GM19328 (cell line): ENCODE results near the gene LDAH.

ENCODE experiments used
- ATAC-seq: cut with Tn5 transposase; IDR thresholded peaks from one replicate; pipeline ENCODE4 v1.9.1; 2021; ENCODE audit warnings: mild to moderate bottlenecking, moderate library complexity; ENCODE audit not compliant: unreplicated experiment

LDAH gene

GRCh38 chr2:20781656-20782265, 41.1 kb downstream of the LDAH start:
- peak; percentile 62 for ATAC-seq

GRCh38 chr2:20771299-20771698, 51.6 kb downstream of the LDAH start:
- ATAC-seq = no peak

GRCh38 chr2:20766798-20767644, 55.9 kb downstream of the LDAH start:
- no peak for ATAC-seq

- ATAC-seq = no peak
These were observed 56.7 kb downstream of the LDAH start for GRCh38 chr2:20766213-20766612.

- no peak for ATAC-seq
These were observed 59.8 kb downstream of the LDAH start for GRCh38 chr2:20762945-20763683.

- no peak for ATAC-seq
These were observed 63.4 kb downstream of the LDAH start for GRCh38 chr2:20759487-20759886.

GRCh38 chr2:20758997-20759396, 63.9 kb downstream of the LDAH start:
- no peak for ATAC-seq

- ATAC-seq = no peak
These were observed 65.4 kb downstream of the LDAH start for GRCh38 chr2:20757405-20758090.

- ATAC-seq = no peak
These were observed 67.6 kb downstream of the LDAH start for GRCh38 chr2:20755132-20755800.

- ATAC-seq = no peak
These were observed 70.6 kb downstream of the LDAH start for GRCh38 chr2:20752293-20752692.

- ATAC-seq = no peak
These were observed 75.6 kb downstream of the LDAH start for GRCh38 chr2:20747317-20747716.

GRCh38 chr2:20745924-20746555, 76.9 kb downstream of the LDAH start:
- ATAC-seq = no peak

- ATAC-seq = peak; percentile 78
These were observed 78.2 kb downstream of the LDAH start for GRCh38 chr2:20744366-20745335.

GRCh38 chr2:20738772-20739171, 84.1 kb downstream of the LDAH start:
- ATAC-seq = no peak

- ATAC-seq = peak; percentile 94
These were observed 85.4 kb downstream of the LDAH start for GRCh38 chr2:20737505-20737904.

- no peak for ATAC-seq
These were observed 94.7 kb downstream of the LDAH start for GRCh38 chr2:20728114-20728758.

GRCh38 chr2:20726913-20727312, 96.0 kb downstream of the LDAH start:
- no peak for ATAC-seq

- ATAC-seq = no peak
These were observed 97.1 kb downstream of the LDAH start for GRCh38 chr2:20725782-20726181.
